GM21381 (cell line): ENCODE results near the gene AP3S1.

Experiments
- ATAC-seq: cut with Tn5 transposase; IDR thresholded peaks from one replicate; pipeline ENCODE4 v1.9.1; 2021; ENCODE audit warnings: mild to moderate bottlenecking, moderate library complexity; ENCODE audit not compliant: unreplicated experiment

AP3S1 gene

GRCh38 chr5:115936031-115936430, 94.3 kb downstream of the AP3S1 start:
- ATAC-seq: no peak

GRCh38 chr5:115939059-115939458, 97.3 kb downstream of the AP3S1 start:
- ATAC-seq: no peak

- no peak for ATAC-seq
These were observed 98.5 kb downstream of the AP3S1 start for GRCh38 chr5:115940080-115940810.

- no peak for ATAC-seq
These were observed 99.4 kb downstream of the AP3S1 start for GRCh38 chr5:115941051-115941675.

- ATAC-seq: no peak
These were observed 102.8 kb downstream of the AP3S1 start for GRCh38 chr5:115944501-115944900.

- ATAC-seq: no peak
These were observed 104.9 kb downstream of the AP3S1 start for GRCh38 chr5:115946655-115947054.

GRCh38 chr5:115947260-115947659, 105.5 kb downstream of the AP3S1 start:
- no peak for ATAC-seq

- ATAC-seq: no peak
These were observed 106.4 kb downstream of the AP3S1 start for GRCh38 chr5:115948091-115948534.

- ATAC-seq: no peak
These were observed 107.4 kb downstream of the AP3S1 start for GRCh38 chr5:115949096-115949495.

GRCh38 chr5:115952588-115952987, 110.9 kb downstream of the AP3S1 start:
- no peak for ATAC-seq

GRCh38 chr5:115954144-115954543, 112.4 kb downstream of the AP3S1 start:
- ATAC-seq: no peak

- ATAC-seq: no peak
These were observed 115.2 kb downstream of the AP3S1 start for GRCh38 chr5:115956957-115957356.

GRCh38 chr5:115961381-115962238, 119.9 kb downstream of the AP3S1 start:
- ATAC-seq: no peak

GRCh38 chr5:115962239-115962564, 120.5 kb downstream of the AP3S1 start, which contains the start of gene LVRN:
Gene LVRN, plus strand, starts transcription at chr5:115962475. Its CDS starts 143 bp downstream, at chr5:115962618.
- no peak for ATAC-seq

- no peak for ATAC-seq
These were observed 121.0 kb downstream of the AP3S1 start for GRCh38 chr5:115962565-115963402.

- no peak for ATAC-seq
These were observed 121.8 kb downstream of the AP3S1 start for GRCh38 chr5:115963566-115963965.
